Transverse colon (tissue), 4 donors: Measurements from ENCODE around the gene TROAP. TPM values are rescaled to one million over a fixed set of nuclear protein-coding genes. Genes with fewer than 3 reads are reported as not detected.
A peak's percentile ranks its signal among the peaks of the same experiment; 100 is the strongest.

Source experiments
- DNase-seq: peaks from one replicate; pipeline ENCODE4 v3.0.0-alpha.2; 2019
- H3K27ac ChIP-seq, 4 donors: fragments of 200-600 bp; sonication (generic); 2 replicates each; pipeline ENCODE4 v1.5.1; 2016 to 2018; ENCODE audit warnings: inconsistent platforms in 4 of 4
- H3K27me3 ChIP-seq: fragments of 200-600 bp; sonication (generic); 2 replicates; pipeline ENCODE4 v1.5.1; 2017; ENCODE audit warnings: inconsistent platforms
- H3K36me3 ChIP-seq, 4 donors: fragments of 200-600 bp; sonication (generic); 2 replicates each; pipeline ENCODE4 v1.5.1; 2017 to 2019; ENCODE audit warnings: inconsistent platforms in 4 of 4
- H3K4me1 ChIP-seq, 4 donors: fragments of 200-600 bp; sonication (generic); 2 replicates each; pipeline ENCODE4 v1.5.1; 2017 to 2020; ENCODE audit warnings: inconsistent platforms in 4 of 4
- H3K4me3 ChIP-seq, 4 donors: fragments of 200-600 bp; sonication (generic); 1 replicate in 1 of 4; 2 replicates in 3 of 4; pipeline versions ENCODE4 v1.5.1 to v1.6.1; 2017 to 2019; ENCODE audit warnings: inconsistent platforms in 4 of 4
- H3K9me3 ChIP-seq, 2 donors: fragments of 200-600 bp; sonication (generic); 2 replicates each; pipeline ENCODE4 v1.5.1; 2017 to 2019; ENCODE audit warnings: inconsistent platforms in 2 of 2
- EP300 ChIP-seq: sonication (generic); formaldehyde crosslinking; IDR thresholded peaks from one replicate; pipeline ENCODE4 v1.6.1; 2017; ENCODE audit warnings: antibody characterized with exemption, low read depth
- POLR2A ChIP-seq: fragments of 450-650 bp; IDR thresholded peaks from one replicate; pipeline ENCODE4 v1.6.1; 2016; ENCODE audit warnings: antibody characterized with exemption, mild to moderate bottlenecking, moderate library complexity
- POLR2AphosphoS5 ChIP-seq, 3 donors: sonication (generic); formaldehyde crosslinking; IDR thresholded peaks; one replicate each; pipeline ENCODE4 v1.6.1; 2016; ENCODE audit warnings: antibody characterized with exemption in 3 of 3
- WGBS, 2 donors: methylation state at CpG; one replicate each; pipeline ENCODE4 v1.1.5; 2018; ENCODE audit warnings: low coverage in 1 of 2; 5-methylcytosine and 5-hydroxymethylcytosine counted together
- in situ Hi-C, 4 donors: fragments of 200-750 bp; cut with MboI; loops; one replicate each; pipeline versions ENCODE4 v1.15.0 to v1.15.1; 2017; ENCODE audit warnings: low sequenced_read_pairs in 3 of 4, low pct_ligation_motif_present in 1 of 4, low pct_unique_long_range_greater_than_20kb in 1 of 4
- intact Hi-C: fragments of 100-400 bp; cut with DNase I; formaldehyde crosslinking; loops from one replicate; pipeline ENCODE4 v1.15.1; 2023; ENCODE audit warnings: low total_unique reads
- total RNA-seq, 4 donors: library from RNA; depleted of rRNA; stranded (reverse); fragments of >200 nt; gene quantifications; one replicate each; pipeline ENCODE4 v1.1.0, GENCODE V29; 2016
- TF ChIP-seq, protein P1 (sequence below), 5 experiments: fragments of 200-600 bp in 3 of 5; fragments of 450-650 bp in 2 of 5; sonication (generic) in 3 of 5; IDR thresholded peaks; 1 replicate in 2 of 5; 2 replicates in 3 of 5; pipeline ENCODE4 v1.5.1; 2016 to 2017; ENCODE audit warnings: antibody characterized with exemption in 5 of 5, inconsistent platforms in 3 of 5, mild to moderate bottlenecking in 2 of 5, moderate library complexity in 1 of 5

TROAP gene
- total RNA-seq, 4 donors from 2014 or later = 1.1 to 100 (median 2.7) TPM

DNA sequence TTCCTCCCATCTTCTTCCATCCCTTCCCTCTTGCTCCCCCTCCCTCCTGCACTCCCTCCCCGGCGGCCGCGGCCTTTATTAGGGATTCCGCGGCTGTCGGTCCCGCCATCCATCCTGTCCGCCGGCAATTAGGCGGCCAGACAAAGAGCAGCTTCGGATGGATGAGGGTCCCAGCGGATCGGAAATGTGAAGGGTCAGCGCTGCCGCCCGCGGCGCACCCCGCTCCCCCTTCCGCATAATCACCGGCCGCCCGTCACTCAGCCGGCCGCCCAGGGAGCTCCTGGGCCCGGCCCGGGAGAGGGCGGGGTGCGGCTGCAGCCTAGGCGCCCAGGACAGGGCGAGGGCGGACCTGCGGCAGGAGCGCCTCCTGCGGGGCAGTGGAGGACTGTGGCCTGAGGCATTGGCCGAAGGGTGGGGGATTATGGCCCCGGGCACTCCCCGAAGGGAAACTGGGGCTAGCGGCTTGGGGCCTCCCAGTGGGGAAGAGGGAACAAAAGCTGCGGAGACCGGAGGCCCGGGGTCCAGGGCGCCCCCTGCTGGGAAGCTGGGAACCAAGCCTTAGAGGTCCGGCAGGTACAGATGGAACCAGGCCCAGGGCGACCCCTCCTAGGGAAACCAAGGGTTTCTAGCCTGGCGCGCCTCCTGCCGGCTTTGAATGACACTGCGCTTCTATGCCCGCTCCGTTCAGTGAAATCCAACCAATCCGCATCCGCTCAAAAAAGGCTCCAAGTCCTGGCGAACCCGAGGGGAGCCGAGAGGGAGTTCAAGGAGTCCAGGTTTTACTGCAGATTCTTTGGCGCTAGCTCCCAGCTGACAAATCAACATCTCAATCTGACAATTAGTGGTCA, 19.2 kb downstream of the TROAP start:
- no peak for TF ChIP-seq POLR2AphosphoS5 (IDR thresholded peaks at IDR 0.05)
- TF ChIP-seq, protein P1, sequence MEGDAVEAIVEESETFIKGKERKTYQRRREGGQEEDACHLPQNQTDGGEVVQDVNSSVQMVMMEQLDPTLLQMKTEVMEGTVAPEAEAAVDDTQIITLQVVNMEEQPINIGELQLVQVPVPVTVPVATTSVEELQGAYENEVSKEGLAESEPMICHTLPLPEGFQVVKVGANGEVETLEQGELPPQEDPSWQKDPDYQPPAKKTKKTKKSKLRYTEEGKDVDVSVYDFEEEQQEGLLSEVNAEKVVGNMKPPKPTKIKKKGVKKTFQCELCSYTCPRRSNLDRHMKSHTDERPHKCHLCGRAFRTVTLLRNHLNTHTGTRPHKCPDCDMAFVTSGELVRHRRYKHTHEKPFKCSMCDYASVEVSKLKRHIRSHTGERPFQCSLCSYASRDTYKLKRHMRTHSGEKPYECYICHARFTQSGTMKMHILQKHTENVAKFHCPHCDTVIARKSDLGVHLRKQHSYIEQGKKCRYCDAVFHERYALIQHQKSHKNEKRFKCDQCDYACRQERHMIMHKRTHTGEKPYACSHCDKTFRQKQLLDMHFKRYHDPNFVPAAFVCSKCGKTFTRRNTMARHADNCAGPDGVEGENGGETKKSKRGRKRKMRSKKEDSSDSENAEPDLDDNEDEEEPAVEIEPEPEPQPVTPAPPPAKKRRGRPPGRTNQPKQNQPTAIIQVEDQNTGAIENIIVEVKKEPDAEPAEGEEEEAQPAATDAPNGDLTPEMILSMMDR (IDR thresholded peaks at IDR 0.05) = peak; percentile 84 to 89 (median 86)
- DNase-seq = peak; percentile 88
- Histone ChIP-seq H3K27me3 (peaks cover 77% of the 10 kb centered on the region), H3K27ac (peak overlapping the region in 1 of 4 donors; percentile 14), H3K9me3 (no peaks in the 10 kb centered on the region), H3K4me1 (peaks cover 29 to 60% (median 46%) of the 10 kb centered on the region in 4 donors), H3K4me3 (peak overlapping the region in 3 of 4 donors; percentile 34 to 56 (median 42)), H3K36me3 (no peaks in the 10 kb centered on the region)
- in situ Hi-C loops = loop anchor here in 1 of 4 donors (10.0 kb wide), 1 partner anchor 173 kb away; no protein-coding TSS in a partner anchor
- 0% methylated on average over 46 of the region's 58 CpGs; no CpG with 5 or more reads in 1 of the 2 donors for WGBS, 2 donors
- intact Hi-C loops = loop anchor here (5.0 kb wide), 1 partner anchor 50 kb away; no protein-coding TSS in a partner anchor

DNA sequence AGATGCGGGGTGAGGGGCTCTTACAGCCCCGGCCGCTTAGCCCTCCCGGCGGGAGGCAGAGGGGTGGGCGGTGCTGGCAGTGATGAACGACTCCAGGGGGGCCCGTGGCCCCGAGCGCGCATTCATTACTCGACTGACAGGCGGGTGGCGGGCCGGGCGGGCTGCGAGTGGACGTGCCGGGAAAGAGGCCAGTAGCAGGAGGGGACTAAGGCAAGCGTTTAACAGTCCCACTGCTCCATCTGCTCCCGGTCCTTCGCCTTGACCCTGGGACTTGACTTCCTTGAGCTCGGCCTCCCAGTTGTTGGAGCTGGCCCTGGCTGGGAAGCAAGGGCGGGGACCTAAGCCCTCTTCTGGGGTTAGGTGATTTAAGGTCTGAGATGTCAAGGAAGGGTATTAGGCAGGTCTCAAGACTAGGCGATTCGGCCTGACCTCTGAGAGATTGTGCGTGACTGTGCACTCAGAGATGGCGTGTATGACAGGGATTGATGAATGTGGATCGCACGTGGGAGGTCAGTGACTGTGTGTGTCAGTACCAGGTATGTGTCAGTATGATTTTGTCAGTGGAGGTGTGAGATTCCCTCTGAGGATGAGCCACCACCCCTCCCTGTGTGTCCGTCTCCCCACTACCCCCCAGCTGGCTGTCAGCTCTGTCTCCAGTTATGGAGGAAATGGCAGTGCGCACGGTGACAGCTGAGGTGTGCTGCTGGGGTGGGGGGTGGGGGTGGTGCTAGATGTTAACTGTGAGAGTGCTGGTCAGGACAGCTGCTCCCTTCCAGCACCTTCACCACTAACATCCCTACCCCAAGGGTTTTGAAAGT, 20.1 kb downstream of the TROAP start:
- TF ChIP-seq, protein P1 (IDR thresholded peaks at IDR 0.05) = no peak
- TF ChIP-seq POLR2A (no peak), POLR2AphosphoS5 (IDR thresholded peaks at IDR 0.05) (no peak), EP300 (no peak)
- in situ Hi-C loops = loop anchor here in 1 of 4 donors (10.0 kb wide), 1 partner anchor 172 kb away; no protein-coding TSS in a partner anchor
- Histone ChIP-seq H3K4me3 (peak overlapping the region in 3 of 4 donors; percentile 34 to 56 (median 42)), H3K4me1 (peaks cover 38 to 66% (median 51%) of the 10 kb centered on the region in 4 donors), H3K9me3 (no peaks in the 10 kb centered on the region), H3K27ac (no peak overlapping the region), H3K36me3 (no peaks in the 10 kb centered on the region), H3K27me3 (peaks cover 78% of the 10 kb centered on the region)
- no peak for DNase-seq
- intact Hi-C loops = loop anchor here (5.0 kb wide), 1 partner anchor 51 kb away; no protein-coding TSS in a partner anchor
- 5% methylated on average over 31 of the region's 33 CpGs; no CpG with 5 or more reads in 1 of the 2 donors for WGBS, 2 donors

DNA sequence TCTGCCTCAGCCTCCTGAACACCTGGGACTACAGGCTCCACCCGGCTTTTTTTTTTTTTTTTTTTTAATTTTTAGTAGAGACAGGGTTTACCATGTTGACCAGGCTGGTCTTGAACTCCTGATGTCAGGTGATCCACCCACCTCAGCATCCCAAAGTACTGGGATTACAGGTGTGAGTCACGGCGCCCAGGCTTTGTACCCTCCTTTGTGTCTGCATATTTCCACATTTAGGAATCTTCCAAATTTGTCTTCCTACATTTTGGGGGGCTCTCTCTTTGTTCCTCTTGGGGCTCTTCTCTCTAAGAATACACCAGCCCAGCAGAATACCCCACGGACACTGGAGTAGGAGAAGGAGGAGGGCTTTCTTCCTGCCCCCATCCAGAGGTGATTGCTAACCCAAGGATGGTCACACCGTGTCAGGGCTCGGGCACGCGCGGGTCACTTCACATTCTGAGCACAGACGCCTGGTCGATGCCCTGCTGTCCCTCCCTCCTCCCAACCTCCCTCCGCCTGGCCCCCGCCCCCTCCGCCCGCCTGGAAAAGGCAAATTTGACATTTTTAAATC, 21.5 kb downstream of the TROAP start:
- WGBS, 2 donors = 20 to 44% methylated on average over 4 to 15 of the region's 15 CpGs
- Histone ChIP-seq H3K36me3 (no peaks in the 10 kb centered on the region), H3K9me3 (no peaks in the 10 kb centered on the region), H3K4me1 (peaks cover 43 to 73% (median 49%) of the 10 kb centered on the region in 4 donors), H3K27me3 (peaks cover 82% of the 10 kb centered on the region), H3K4me3 (peak overlapping the region in 1 of 4 donors; percentile 52), H3K27ac (no peak overlapping the region)
- no peak for DNase-seq
- in situ Hi-C loops = loop anchor here in 1 of 4 donors (10.0 kb wide), 1 partner anchor 170 kb away; no protein-coding TSS in a partner anchor
- intact Hi-C loops = loop anchor here (5.0 kb wide), 2 partner anchors 52 to 173 kb away; no protein-coding TSS in a partner anchor
- no peak for TF ChIP-seq EP300
- TF ChIP-seq POLR2A = no peak
- TF ChIP-seq, protein P1 (IDR thresholded peaks at IDR 0.05) = no peak
- TF ChIP-seq POLR2AphosphoS5 (IDR thresholded peaks at IDR 0.05) = no peak
